Cerebellar nuclear complex (tissue), 1 donor: Measurements from ENCODE around the gene MYCBP.
A peak's percentile ranks its signal among the peaks of the same experiment; 100 is the strongest.
"Not testable (repeated sequence)": the region's sequence is repeated elsewhere in the genome, so short reads cannot be mapped to it uniquely, and the experiment has no call there.

Experiments
- DNase-seq, 2 experiments: peaks; one replicate each; lab custom pipeline; 2025; lab: John Stamatoyannopoulos, UW

Gene MYCBP

GRCh38 chr1:38867208-38867607, 5.9 kb downstream of the MYCBP start:
- no peak for DNase-seq

- no peak for DNase-seq
Measured at GRCh38 chr1:38865112-38865715, 7.9 kb downstream of the MYCBP start.

- DNase-seq = no peak
Measured at GRCh38 chr1:38860454-38860795, 12.7 kb downstream of the MYCBP start.

GRCh38 chr1:38859561-38860453, 13.3 kb downstream of the MYCBP start, which contains the start of gene RRAGC:
Gene RRAGC (minus strand): TSS chr1:38859772. CDS start chr1:38859646, 126 bp downstream.
- peak; percentile 87 to 96 for DNase-seq

GRCh38 chr1:38858833-38859560, 14.2 kb downstream of the MYCBP start:
- DNase-seq = no peak

GRCh38 chr1:38852780-38853179, 20.4 kb downstream of the MYCBP start:
- no peak for DNase-seq

GRCh38 chr1:38848071-38848470, 25.1 kb downstream of the MYCBP start:
- DNase-seq = no peak

GRCh38 chr1:38846210-38846609, 26.9 kb downstream of the MYCBP start:
- DNase-seq = no peak

- not testable (repeated sequence) for DNase-seq
Measured at GRCh38 chr1:38845088-38845487, 28.1 kb downstream of the MYCBP start.

- no peak for DNase-seq
Measured at GRCh38 chr1:38840281-38840680, 32.9 kb downstream of the MYCBP start.

- DNase-seq = no peak
Measured at GRCh38 chr1:38839363-38839762, 33.8 kb downstream of the MYCBP start.

GRCh38 chr1:38836316-38836715, 36.8 kb downstream of the MYCBP start:
- not testable (repeated sequence) for DNase-seq

GRCh38 chr1:38834937-38835827, 38.0 kb downstream of the MYCBP start:
- DNase-seq = peak in 1 of 2 experiments; percentile 3

GRCh38 chr1:38834221-38834782, 38.8 kb downstream of the MYCBP start:
- DNase-seq = no peak

GRCh38 chr1:38833146-38833545, 40.0 kb downstream of the MYCBP start:
- DNase-seq = no peak

GRCh38 chr1:38832370-38832734, 40.8 kb downstream of the MYCBP start:
- DNase-seq = no peak

GRCh38 chr1:38831731-38832369, 41.3 kb downstream of the MYCBP start:
- DNase-seq = no peak

- no peak for DNase-seq
Measured at GRCh38 chr1:38829368-38829767, 43.8 kb downstream of the MYCBP start.

- no peak for DNase-seq
Measured at GRCh38 chr1:38827318-38827717, 45.8 kb downstream of the MYCBP start.

GRCh38 chr1:38826886-38827285, 46.3 kb downstream of the MYCBP start:
- no peak for DNase-seq

- no peak for DNase-seq
Measured at GRCh38 chr1:38826262-38826661, 46.9 kb downstream of the MYCBP start.
